B cell (primary cell): Measurements from ENCODE around the gene PNLIPRP1.

ENCODE experiments used
- EZH2 ChIP-seq: IDR thresholded peaks from 2 replicates; pipeline ENCODE4 v1.6.1; 2012; ENCODE audit warnings: borderline replicate concordance, low read depth, mild to moderate bottlenecking, moderate library complexity, low read length; ENCODE audit not compliant: insufficient read depth, poor library complexity, severe bottlenecking
- TF ChIP-seq, protein P1 (sequence below): fragments of 200-600 bp; IDR thresholded peaks from one replicate; pipeline ENCODE4 v1.8.0; 2022; ENCODE audit warnings: antibody characterized with exemption, mild to moderate bottlenecking

DNA sequence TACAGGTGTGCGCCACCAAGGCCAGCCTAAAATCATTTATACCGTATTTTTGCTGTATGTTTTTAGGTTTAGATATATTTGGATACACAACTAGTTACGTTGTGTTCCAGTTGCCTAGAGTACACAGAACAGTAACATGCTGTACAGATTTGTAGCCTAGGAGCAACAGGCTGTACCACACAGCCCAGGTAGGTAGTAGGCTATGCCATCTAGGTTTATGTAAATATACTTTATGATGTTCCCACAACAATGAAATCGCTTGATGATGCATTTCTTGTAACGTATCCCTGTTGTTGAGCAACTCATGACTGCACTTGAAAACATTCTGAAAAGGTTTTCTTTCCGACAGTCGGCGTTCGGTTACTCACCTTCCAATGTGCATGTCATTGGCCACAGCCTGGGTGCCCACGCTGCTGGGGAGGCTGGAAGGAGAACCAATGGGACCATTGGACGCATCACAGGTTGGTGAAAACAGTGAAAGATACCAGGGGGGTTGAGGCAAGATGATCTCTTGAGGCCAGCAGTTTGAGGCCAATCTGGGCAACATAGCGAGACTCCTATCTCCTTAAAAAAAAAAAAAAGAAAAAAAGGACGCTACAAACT, 37.3 kb upstream of the PNLIPRP1 start:
- TF ChIP-seq, protein P1, sequence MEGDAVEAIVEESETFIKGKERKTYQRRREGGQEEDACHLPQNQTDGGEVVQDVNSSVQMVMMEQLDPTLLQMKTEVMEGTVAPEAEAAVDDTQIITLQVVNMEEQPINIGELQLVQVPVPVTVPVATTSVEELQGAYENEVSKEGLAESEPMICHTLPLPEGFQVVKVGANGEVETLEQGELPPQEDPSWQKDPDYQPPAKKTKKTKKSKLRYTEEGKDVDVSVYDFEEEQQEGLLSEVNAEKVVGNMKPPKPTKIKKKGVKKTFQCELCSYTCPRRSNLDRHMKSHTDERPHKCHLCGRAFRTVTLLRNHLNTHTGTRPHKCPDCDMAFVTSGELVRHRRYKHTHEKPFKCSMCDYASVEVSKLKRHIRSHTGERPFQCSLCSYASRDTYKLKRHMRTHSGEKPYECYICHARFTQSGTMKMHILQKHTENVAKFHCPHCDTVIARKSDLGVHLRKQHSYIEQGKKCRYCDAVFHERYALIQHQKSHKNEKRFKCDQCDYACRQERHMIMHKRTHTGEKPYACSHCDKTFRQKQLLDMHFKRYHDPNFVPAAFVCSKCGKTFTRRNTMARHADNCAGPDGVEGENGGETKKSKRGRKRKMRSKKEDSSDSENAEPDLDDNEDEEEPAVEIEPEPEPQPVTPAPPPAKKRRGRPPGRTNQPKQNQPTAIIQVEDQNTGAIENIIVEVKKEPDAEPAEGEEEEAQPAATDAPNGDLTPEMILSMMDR: no peak
- TF ChIP-seq EZH2: no peak
